IPS DF 19.7 (cell line): ENCODE measurements around the gene ADARB2.
A peak's percentile ranks its signal among the peaks of the same experiment; 100 is the strongest.
"Not testable (repeated sequence)": the region's sequence is repeated elsewhere in the genome, so short reads cannot be mapped to it uniquely, and the experiment has no call there.

Experiments used
- DNase-seq: peaks from one replicate; pipeline ENCODE4 v3.0.0-alpha.2; 2013; ENCODE audit warnings: low read depth, low spot score

The ADARB2 gene

GRCh38 chr10:1434912-1435692, 302.2 kb downstream of the ADARB2 start:
- DNase-seq: no peak

GRCh38 chr10:1434202-1434601, 303.1 kb downstream of the ADARB2 start:
- DNase-seq: no peak

GRCh38 chr10:1432161-1432560, 305.2 kb downstream of the ADARB2 start:
- DNase-seq: no peak

- DNase-seq: no peak
Observed at GRCh38 chr10:1431229-1431628, 306.1 kb downstream of the ADARB2 start.

GRCh38 chr10:1427521-1428186, 309.7 kb downstream of the ADARB2 start:
- DNase-seq: not testable (repeated sequence)

GRCh38 chr10:1426786-1427185, 310.5 kb downstream of the ADARB2 start:
- no peak for DNase-seq

GRCh38 chr10:1425879-1426278, 311.4 kb downstream of the ADARB2 start:
- no peak for DNase-seq

GRCh38 chr10:1424648-1425047, 312.7 kb downstream of the ADARB2 start:
- DNase-seq: no peak

- DNase-seq: no peak
Observed at GRCh38 chr10:1423676-1424253, 313.6 kb downstream of the ADARB2 start.

GRCh38 chr10:1422275-1422674, 315.1 kb downstream of the ADARB2 start:
- DNase-seq: no peak

GRCh38 chr10:1420661-1421362, 316.5 kb downstream of the ADARB2 start:
- peak; percentile 81 for DNase-seq

GRCh38 chr10:1419796-1420610, 317.3 kb downstream of the ADARB2 start:
- no peak for DNase-seq

GRCh38 chr10:1418031-1418550, 319.2 kb downstream of the ADARB2 start:
- no peak for DNase-seq

GRCh38 chr10:1417574-1417973, 319.8 kb downstream of the ADARB2 start:
- no peak for DNase-seq

- DNase-seq: no peak
Observed at GRCh38 chr10:1416456-1417037, 320.8 kb downstream of the ADARB2 start.

- no peak for DNase-seq
Observed at GRCh38 chr10:1414893-1415292, 322.4 kb downstream of the ADARB2 start.

- DNase-seq: not testable (repeated sequence)
Observed at GRCh38 chr10:1414346-1414745, 323.0 kb downstream of the ADARB2 start.

GRCh38 chr10:1413823-1414222, 323.5 kb downstream of the ADARB2 start:
- no peak for DNase-seq

GRCh38 chr10:1413256-1413655, 324.1 kb downstream of the ADARB2 start:
- no peak for DNase-seq

- no peak for DNase-seq
Observed at GRCh38 chr10:1412531-1413189, 324.7 kb downstream of the ADARB2 start.
